ENCODE data around the gene RFX5.

The RFX5 gene

DNA sequence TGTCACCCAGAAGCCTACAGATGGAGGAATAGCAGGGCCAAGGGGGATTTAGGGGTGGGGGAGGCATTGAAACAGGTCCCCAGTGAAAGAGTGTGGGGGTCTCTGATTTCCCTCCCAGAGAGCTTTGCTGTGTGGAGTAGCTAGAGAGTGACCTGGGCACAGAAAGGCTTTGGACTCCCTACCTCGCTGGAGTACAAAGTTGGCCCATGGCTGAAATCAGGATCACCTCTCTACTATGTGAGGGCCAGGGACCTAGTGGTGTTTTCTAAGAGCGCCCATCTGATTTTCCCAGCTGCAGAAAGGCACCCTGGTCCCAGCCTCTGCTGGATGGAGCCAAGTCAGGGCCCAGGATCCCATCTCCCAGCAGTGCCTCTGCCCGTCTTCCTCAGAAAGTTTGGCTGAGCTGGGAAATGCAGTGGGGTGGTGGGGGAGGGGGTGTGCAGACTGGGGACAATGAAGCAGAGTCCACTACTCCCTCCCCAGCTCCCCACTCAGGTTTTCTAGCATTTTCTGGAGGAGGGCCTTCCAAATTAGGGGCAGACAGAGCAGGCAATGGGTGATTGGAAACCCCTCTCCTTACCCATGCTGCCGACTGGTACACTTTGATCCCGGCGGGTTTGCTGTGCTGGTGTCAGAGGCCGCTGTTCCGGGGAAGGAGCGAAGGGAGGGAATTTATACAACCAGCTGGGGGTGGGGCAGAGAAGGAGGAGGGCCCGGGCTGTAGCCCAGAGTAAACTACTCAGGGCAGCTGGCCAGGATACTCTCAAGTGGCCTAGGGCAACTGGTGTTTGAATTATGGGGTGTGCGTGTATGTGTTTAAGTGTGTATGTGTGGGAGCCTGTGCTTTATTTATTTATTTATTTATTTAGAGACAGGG lies 25.2 kb upstream of the RFX5 start, which contains the start of gene SELENBP1 (continued):
- no peak for TF ChIP-seq ZNF514 (tag by site-specific recombination; IDR thresholded peaks at IDR 0.05)
- TF ChIP-seq ZSCAN16 (tag by site-specific recombination; IDR thresholded peaks at IDR 0.05) = no peak
- TF ChIP-seq SCRT1 (tag by site-specific recombination; IDR thresholded peaks at IDR 0.05; ENCODE audit: borderline replicate concordance) = peak; percentile 78
- peak; percentile 77 for TF ChIP-seq WT1 (tag by site-specific recombination; IDR thresholded peaks at IDR 0.05)
- TF ChIP-seq ZNF510 (tag by site-specific recombination; IDR thresholded peaks at IDR 0.05; ENCODE audit: insufficient replicate concordance) = no peak
- no peak for TF ChIP-seq ZNF354C (tag by site-specific recombination; IDR thresholded peaks at IDR 0.05; ENCODE audit: borderline replicate concordance, low read depth)
- no peak for TF ChIP-seq ZNF658 (tag by site-specific recombination; IDR thresholded peaks at IDR 0.05)
- TF ChIP-seq ZNF785 (tag by site-specific recombination; IDR thresholded peaks at IDR 0.05) = no peak
- peak; percentile 63 for TF ChIP-seq ZBTB20 (tag by site-specific recombination; IDR thresholded peaks at IDR 0.05)
- no peak for TF ChIP-seq ZNF791 (tag by site-specific recombination; IDR thresholded peaks at IDR 0.05)
- TF ChIP-seq ZNF133 (tag by site-specific recombination; IDR thresholded peaks at IDR 0.05) = no peak
- TF ChIP-seq ZNF350 (tag by site-specific recombination; IDR thresholded peaks at IDR 0.05) = no peak
- no peak for TF ChIP-seq ZNF664 (tag by site-specific recombination; IDR thresholded peaks at IDR 0.05)
- no peak for TF ChIP-seq ZNF426 (tag by site-specific recombination; IDR thresholded peaks at IDR 0.05)
- TF ChIP-seq ZNF335 (tag by site-specific recombination; conservative IDR thresholded peaks at IDR 0.05) = peak; percentile 72
- no peak for TF ChIP-seq ZNF114 (tag by site-specific recombination; IDR thresholded peaks at IDR 0.05)
- TF ChIP-seq ZNF404 (tag by site-specific recombination; IDR thresholded peaks at IDR 0.05) = no peak
- no peak for TF ChIP-seq ZNF623 (tag by site-specific recombination; IDR thresholded peaks at IDR 0.05)
- peak; percentile 44 for TF ChIP-seq KLF16 (tag by site-specific recombination; IDR thresholded peaks at IDR 0.05)
- TF ChIP-seq, protein P1, sequence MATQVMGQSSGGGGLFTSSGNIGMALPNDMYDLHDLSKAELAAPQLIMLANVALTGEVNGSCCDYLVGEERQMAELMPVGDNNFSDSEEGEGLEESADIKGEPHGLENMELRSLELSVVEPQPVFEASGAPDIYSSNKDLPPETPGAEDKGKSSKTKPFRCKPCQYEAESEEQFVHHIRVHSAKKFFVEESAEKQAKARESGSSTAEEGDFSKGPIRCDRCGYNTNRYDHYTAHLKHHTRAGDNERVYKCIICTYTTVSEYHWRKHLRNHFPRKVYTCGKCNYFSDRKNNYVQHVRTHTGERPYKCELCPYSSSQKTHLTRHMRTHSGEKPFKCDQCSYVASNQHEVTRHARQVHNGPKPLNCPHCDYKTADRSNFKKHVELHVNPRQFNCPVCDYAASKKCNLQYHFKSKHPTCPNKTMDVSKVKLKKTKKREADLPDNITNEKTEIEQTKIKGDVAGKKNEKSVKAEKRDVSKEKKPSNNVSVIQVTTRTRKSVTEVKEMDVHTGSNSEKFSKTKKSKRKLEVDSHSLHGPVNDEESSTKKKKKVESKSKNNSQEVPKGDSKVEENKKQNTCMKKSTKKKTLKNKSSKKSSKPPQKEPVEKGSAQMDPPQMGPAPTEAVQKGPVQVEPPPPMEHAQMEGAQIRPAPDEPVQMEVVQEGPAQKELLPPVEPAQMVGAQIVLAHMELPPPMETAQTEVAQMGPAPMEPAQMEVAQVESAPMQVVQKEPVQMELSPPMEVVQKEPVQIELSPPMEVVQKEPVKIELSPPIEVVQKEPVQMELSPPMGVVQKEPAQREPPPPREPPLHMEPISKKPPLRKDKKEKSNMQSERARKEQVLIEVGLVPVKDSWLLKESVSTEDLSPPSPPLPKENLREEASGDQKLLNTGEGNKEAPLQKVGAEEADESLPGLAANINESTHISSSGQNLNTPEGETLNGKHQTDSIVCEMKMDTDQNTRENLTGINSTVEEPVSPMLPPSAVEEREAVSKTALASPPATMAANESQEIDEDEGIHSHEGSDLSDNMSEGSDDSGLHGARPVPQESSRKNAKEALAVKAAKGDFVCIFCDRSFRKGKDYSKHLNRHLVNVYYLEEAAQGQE (tag by site-specific recombination; IDR thresholded peaks at IDR 0.05) = no peak
- no peak for TF ChIP-seq ZNF621 (tag by site-specific recombination; IDR thresholded peaks at IDR 0.05)
- TF ChIP-seq RBAK (tag by site-specific recombination; IDR thresholded peaks at IDR 0.05) = no peak
- no peak for TF ChIP-seq OSR2 (tag by site-specific recombination; IDR thresholded peaks at IDR 0.05)
- no peak for TF ChIP-seq YY2 (tag by site-specific recombination; IDR thresholded peaks at IDR 0.05)
- TF ChIP-seq ZNF560 (tag by site-specific recombination; IDR thresholded peaks at IDR 0.05; ENCODE audit: borderline replicate concordance) = no peak
- no peak for TF ChIP-seq ZNF146 (tag by site-specific recombination; IDR thresholded peaks at IDR 0.05)
- peak; percentile 58; the same call in 1 of the 2 replicates for TF ChIP-seq GLIS1 (tag by site-specific recombination; IDR thresholded peaks at IDR 0.05)
- peak; percentile 82; the same call in 1 of the 2 replicates for TF ChIP-seq ZNF843 (tag by site-specific recombination; IDR thresholded peaks at IDR 0.05)
- TF ChIP-seq SP2 (tag by site-specific recombination; IDR thresholded peaks at IDR 0.05) = peak; percentile 58
- TF ChIP-seq KLF7 (tag by site-specific recombination; IDR thresholded peaks at IDR 0.05; ENCODE audit: borderline replicate concordance) = no peak
- TF ChIP-seq SP7 (tag by site-specific recombination; IDR thresholded peaks at IDR 0.05) = peak; percentile 81
- no peak for TF ChIP-seq GLI4 (tag by site-specific recombination; IDR thresholded peaks at IDR 0.05)
- peak; percentile 80 for TF ChIP-seq ZNF10 (tag by site-specific recombination; IDR thresholded peaks at IDR 0.05)
- peak; percentile 28; the same call in 1 of the 2 replicates for TF ChIP-seq TCF7L2 (IDR thresholded peaks at IDR 0.05; ENCODE audit: borderline replicate concordance, low read depth, low read length)
- peak; percentile 100 for TF ChIP-seq ZNF341 (tag by site-specific recombination; IDR thresholded peaks at IDR 0.05; ENCODE audit: low read depth)
- no peak for TF ChIP-seq ZNF174 (tag by site-specific recombination; IDR thresholded peaks at IDR 0.05)
- TF ChIP-seq, protein P2, sequence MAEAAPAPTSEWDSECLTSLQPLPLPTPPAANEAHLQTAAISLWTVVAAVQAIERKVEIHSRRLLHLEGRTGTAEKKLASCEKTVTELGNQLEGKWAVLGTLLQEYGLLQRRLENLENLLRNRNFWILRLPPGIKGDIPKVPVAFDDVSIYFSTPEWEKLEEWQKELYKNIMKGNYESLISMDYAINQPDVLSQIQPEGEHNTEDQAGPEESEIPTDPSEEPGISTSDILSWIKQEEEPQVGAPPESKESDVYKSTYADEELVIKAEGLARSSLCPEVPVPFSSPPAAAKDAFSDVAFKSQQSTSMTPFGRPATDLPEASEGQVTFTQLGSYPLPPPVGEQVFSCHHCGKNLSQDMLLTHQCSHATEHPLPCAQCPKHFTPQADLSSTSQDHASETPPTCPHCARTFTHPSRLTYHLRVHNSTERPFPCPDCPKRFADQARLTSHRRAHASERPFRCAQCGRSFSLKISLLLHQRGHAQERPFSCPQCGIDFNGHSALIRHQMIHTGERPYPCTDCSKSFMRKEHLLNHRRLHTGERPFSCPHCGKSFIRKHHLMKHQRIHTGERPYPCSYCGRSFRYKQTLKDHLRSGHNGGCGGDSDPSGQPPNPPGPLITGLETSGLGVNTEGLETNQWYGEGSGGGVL (tag by site-specific recombination; IDR thresholded peaks at IDR 0.05) = peak; percentile 82
